HG03520 (cell line): ENCODE measurements around the gene NT5M.

Experiments
- ATAC-seq: cut with Tn5 transposase; IDR thresholded peaks from one replicate; pipeline ENCODE4 v1.9.1; 2021; ENCODE audit warnings: mild to moderate bottlenecking, moderate library complexity; ENCODE audit not compliant: unreplicated experiment

NT5M gene

GRCh38 chr17:17388657-17389496 is 85.7 kb downstream of the NT5M start:
- no peak for ATAC-seq

- ATAC-seq = no peak
Measured at GRCh38 chr17:17391668-17392370, 88.6 kb downstream of the NT5M start.

GRCh38 chr17:17393976-17394375 is 90.8 kb downstream of the NT5M start:
- ATAC-seq = no peak

- no peak for ATAC-seq
Measured at GRCh38 chr17:17394494-17394893, 91.3 kb downstream of the NT5M start.

GRCh38 chr17:17395246-17395802 is 92.2 kb downstream of the NT5M start:
- no peak for ATAC-seq

GRCh38 chr17:17395885-17396284 is 92.7 kb downstream of the NT5M start:
- ATAC-seq = no peak
